HepG2 (cell line): ENCODE data around the gene INO80B. TPM values are rescaled to one million over a fixed set of nuclear protein-coding genes. Genes with fewer than 3 reads are reported as not detected.
A peak's percentile ranks its signal among the peaks of the same experiment; 100 is the strongest.

Source experiments
- CEBPG ChIP-seq: IDR thresholded peaks from 2 replicates; pipeline ENCODE4 v1.6.1; 2016
- CENPBD1 ChIP-seq: sonication (generic); formaldehyde crosslinking; IDR thresholded peaks from 2 replicates; pipeline ENCODE4 v1.8.0; 2022; ENCODE audit warnings: missing genetic modification reagents, low read depth, mild to moderate bottlenecking, borderline replicate concordance
- E2F1 ChIP-seq: sonication (generic); formaldehyde crosslinking; IDR thresholded peaks from 2 replicates; pipeline ENCODE4 v1.5.0; 2020; ENCODE audit warnings: missing genetic modification reagents
- KLF12 ChIP-seq: sonication (generic); formaldehyde crosslinking; IDR thresholded peaks from 2 replicates; pipeline ENCODE4 v1.4.0; 2020; ENCODE audit warnings: missing genetic modification reagents, borderline replicate concordance
- MTF2 ChIP-seq: sonication (generic); formaldehyde crosslinking; IDR thresholded peaks from 2 replicates; pipeline ENCODE4 v1.5.0; 2020; ENCODE audit warnings: missing genetic modification reagents, borderline replicate concordance
- NR1H2 ChIP-seq: sonication (generic); formaldehyde crosslinking; IDR thresholded peaks from 2 replicates; pipeline ENCODE4 v1.8.1; 2022; ENCODE audit warnings: low read depth, missing genetic modification reagents, borderline replicate concordance
- PCBP1 ChIP-seq: fragments of 200-400 bp; formaldehyde crosslinking; IDR thresholded peaks from 2 replicates; pipeline ENCODE4 v1.6.1; 2017; ENCODE audit warnings: mild to moderate bottlenecking, low read depth, low read length, borderline replicate concordance
- ZBTB25 ChIP-seq: IDR thresholded peaks from 2 replicates; pipeline ENCODE4 v1.6.1; 2018; ENCODE audit warnings: missing genetic modification reagents
- ZNF503 ChIP-seq: sonication (generic); formaldehyde crosslinking; IDR thresholded peaks from 2 replicates; pipeline ENCODE4 v1.4.0; 2020; ENCODE audit warnings: missing genetic modification reagents
- ZNF567 ChIP-seq: sonication (generic); formaldehyde crosslinking; IDR thresholded peaks from 2 replicates; pipeline ENCODE4 v1.8.1; 2023; ENCODE audit warnings: mild to moderate bottlenecking, missing genetic modification reagents, borderline replicate concordance
- polyA plus RNA-seq, 8 experiments: library from polyadenylated mRNA; depleted of rRNA in 3 of 8; stranded (reverse) in 7 of 8; unstranded in 1 of 8; fragments of >200 nt; fragmentation: Illumina TruSeq in 4 of 8; extraction: Trizol in 4 of 8; gene quantifications; 2 replicates each; pipeline versions ENCODE4 v1.2.1 to v1.2.3, GENCODE V29; 2011 to 2016; ENCODE audit warnings: low read depth in 4 of 8, missing spikeins in 1 of 8, mixed read lengths in 1 of 8; ENCODE audit not compliant: insufficient read depth in 1 of 8
- total RNA-seq, 5 experiments: library from RNA; depleted of rRNA; stranded (reverse); fragments of >200 nt; fragmentation: Illumina TruSeq; extraction: Trizol; gene quantifications; 2 replicates each; pipeline ENCODE4 v1.2.3, GENCODE V29; 2016; ENCODE audit warnings: low read depth in 1 of 5
- TF ChIP-seq, protein P1 (sequence below): sonication (generic); formaldehyde crosslinking; IDR thresholded peaks from 2 replicates; pipeline ENCODE4 v1.4.0; 2020; ENCODE audit warnings: mild to moderate bottlenecking, missing genetic modification reagents
- TF ChIP-seq, protein P2 (sequence below): sonication (generic); formaldehyde crosslinking; conservative IDR thresholded peaks from 2 replicates; pipeline ENCODE4 v1.8.0; 2022; ENCODE audit warnings: mild to moderate bottlenecking, moderate library complexity, missing genetic modification reagents

INO80B gene
- total and polyA plus RNA-seq, 2 of the 13 experiments (the other 11 are each of a cell fraction or from before 2014, with no cell fraction given), result 6.2 to 14.5 TPM

DNA sequence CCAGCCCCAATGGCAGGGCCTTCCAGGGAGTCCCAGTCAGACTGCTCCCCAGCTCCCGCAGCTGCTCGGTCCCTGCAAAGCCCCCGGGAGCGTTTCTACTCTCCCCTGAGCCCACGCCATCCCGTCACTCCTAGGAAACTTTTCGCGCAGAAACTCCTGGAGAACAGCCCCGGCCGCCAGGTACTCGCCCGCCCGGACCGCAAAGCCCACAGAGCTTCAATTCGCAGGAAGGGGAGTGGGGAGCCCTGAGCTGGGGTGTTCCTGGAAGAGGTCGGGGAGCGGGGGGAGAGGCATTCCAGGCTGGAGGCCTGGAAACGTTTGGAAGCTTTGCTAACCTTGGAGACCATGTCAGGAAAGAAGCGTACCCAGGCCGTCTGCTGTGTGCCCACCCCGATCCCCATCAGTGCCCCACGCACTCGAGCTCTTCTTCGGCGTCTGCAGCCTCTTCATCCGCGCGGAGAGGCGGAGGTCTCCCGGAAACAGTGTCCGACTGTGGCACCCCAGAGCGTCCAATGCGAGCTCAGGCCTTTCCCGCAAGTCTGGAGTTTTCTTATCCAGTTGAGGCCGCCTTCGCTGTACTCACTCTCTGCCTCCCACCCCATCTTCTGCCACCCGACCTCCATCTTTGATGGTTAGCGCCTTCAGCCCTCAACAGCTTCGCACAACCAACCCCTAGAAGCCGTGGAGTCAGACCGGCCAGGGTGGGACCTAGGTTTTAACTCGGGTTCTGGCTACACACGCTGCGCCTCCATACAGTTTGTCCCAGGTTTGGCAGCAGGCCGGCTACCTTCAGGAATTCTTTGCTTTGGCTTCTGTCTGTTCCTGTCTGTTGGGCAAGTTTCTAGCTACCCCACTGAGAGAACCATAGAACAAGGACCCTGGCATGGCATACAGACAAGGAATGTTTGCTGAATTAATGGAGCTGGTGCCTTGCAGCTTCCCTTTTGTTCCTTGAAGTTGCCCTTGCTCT is 48.9 kb downstream of the INO80B start (continued):
- TF ChIP-seq ZNF503 (CRISPR knock-in tag), result no peak
- no peak for TF ChIP-seq CEBPG
- TF ChIP-seq NR1H2 (CRISPR knock-in tag), result no peak
- TF ChIP-seq E2F1 (CRISPR knock-in tag), result 0 out of 2 replicates have a peak, but pooled peaks have one; percentile 7
- TF ChIP-seq, protein P1, sequence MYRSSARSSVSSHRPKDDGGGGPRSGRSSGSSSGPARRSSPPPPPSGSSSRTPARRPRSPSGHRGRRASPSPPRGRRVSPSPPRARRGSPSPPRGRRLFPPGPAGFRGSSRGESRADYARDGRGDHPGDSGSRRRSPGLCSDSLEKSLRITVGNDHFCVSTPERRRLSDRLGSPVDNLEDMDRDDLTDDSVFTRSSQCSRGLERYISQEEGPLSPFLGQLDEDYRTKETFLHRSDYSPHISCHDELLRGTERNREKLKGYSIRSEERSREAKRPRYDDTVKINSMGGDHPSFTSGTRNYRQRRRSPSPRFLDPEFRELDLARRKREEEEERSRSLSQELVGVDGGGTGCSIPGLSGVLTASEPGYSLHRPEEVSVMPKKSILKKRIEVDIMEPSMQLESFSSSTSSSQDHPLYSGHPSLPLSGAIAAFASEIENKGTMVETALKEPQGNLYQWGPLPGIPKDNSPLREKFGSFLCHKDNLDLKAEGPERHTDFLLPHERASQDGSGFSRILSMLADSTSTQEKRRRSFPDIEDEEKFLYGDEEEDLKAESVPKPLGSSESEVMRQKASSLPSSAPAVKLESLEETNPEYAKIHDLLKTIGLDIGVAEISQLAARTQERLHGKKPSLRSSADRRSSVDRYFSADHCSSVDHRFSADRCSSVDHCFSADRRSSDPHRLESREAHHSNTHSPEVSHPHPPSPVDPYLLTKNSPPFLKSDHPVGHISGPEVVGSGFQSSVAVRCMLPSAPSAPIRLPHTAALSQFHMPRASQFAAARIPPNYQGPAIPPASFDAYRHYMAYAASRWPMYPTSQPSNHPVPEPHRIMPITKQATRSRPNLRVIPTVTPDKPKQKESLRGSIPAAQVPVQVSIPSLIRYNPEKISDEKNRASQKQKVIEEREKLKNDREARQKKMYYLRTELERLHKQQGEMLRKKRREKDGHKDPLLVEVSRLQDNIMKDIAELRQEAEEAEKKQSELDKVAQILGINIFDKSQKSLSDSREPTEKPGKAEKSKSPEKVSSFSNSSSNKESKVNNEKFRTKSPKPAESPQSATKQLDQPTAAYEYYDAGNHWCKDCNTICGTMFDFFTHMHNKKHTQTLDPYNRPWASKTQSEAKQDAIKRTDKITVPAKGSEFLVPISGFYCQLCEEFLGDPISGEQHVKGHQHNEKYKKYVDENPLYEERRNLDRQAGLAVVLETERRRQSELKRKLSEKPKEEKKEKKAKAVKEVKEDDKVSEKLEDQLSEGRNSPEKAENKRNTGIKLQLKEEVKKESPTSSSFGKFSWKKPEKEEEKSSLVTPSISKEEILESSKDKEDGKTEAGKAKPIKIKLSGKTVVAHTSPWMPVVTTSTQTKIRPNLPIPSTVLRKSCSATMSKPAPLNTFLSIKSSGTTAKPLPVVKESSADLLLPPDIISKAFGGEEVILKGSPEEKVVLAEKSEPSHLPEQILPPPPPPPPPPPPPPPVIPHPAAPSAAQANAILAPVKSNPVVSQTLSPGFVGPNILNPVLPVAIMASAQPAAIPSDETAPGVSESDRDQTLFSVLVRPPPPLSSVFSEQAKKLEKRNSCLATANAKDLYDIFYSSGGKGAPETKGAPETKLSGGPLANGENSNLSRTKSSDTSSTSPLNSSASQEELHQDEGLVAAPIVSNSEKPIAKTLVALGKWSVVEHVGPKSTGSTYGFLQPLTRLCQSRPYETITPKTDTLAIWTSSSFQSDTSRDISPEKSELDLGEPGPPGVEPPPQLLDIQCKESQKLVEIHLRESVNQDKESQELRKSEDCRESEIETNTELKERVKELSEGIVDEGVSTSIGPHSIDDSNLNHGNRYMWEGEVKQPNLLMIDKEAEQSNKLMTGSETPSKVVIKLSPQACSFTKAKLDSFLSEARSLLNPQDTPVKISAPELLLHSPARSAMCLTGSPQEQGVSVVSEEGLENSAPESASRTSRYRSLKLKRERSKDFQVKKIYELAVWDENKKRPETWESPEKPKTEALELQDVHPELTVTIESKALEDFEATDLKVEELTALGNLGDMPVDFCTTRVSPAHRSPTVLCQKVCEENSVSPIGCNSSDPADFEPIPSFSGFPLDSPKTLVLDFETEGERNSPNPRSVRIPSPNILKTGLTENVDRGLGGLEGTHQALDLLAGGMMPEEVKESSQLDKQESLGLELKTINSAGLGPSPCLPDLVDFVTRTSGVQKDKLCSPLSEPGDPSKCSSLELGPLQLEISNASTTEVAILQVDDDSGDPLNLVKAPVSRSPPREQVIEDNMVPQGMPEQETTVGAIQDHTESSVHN (CRISPR knock-in tag), result no peak
- TF ChIP-seq, protein P2, sequence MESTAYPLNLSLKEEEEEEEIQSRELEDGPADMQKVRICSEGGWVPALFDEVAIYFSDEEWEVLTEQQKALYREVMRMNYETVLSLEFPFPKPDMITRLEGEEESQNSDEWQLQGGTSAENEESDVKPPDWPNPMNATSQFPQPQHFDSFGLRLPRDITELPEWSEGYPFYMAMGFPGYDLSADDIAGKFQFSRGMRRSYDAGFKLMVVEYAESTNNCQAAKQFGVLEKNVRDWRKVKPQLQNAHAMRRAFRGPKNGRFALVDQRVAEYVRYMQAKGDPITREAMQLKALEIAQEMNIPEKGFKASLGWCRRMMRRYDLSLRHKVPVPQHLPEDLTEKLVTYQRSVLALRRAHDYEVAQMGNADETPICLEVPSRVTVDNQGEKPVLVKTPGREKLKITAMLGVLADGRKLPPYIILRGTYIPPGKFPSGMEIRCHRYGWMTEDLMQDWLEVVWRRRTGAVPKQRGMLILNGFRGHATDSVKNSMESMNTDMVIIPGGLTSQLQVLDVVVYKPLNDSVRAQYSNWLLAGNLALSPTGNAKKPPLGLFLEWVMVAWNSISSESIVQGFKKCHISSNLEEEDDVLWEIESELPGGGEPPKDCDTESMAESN (CRISPR knock-in tag), result no peak
- TF ChIP-seq KLF12 (CRISPR knock-in tag), result 0 out of 2 replicates have a peak, but pooled peaks have one; percentile 3
- no peak for TF ChIP-seq ZBTB25 (CRISPR knock-in tag)
- TF ChIP-seq MTF2 (CRISPR knock-in tag), result no peak
- no peak for TF ChIP-seq ZNF567 (CRISPR knock-in tag)
- peak; percentile 58; the same call in 1 of the 2 replicates for TF ChIP-seq PCBP1
- no peak for TF ChIP-seq CENPBD1 (CRISPR knock-in tag)
